Esophagus muscularis mucosa (tissue), 4 donors: ENCODE results near the gene PAXIP1.

Source experiments
- CTCF ChIP-seq, 3 experiments: fragments of 200-600 bp in 2 of 3; fragments of 450-650 bp in 1 of 3; sonication (generic) in 2 of 3; IDR thresholded peaks; one replicate each; pipeline ENCODE4 v1.5.1; 2017 to 2019; ENCODE audit warnings: antibody characterized with exemption in 3 of 3, mild to moderate bottlenecking in 2 of 3, moderate library complexity in 1 of 3
- EP300 ChIP-seq: sonication (generic); formaldehyde crosslinking; IDR thresholded peaks from one replicate; pipeline ENCODE4 v1.6.1; 2017; ENCODE audit warnings: antibody characterized with exemption
- POLR2A ChIP-seq: fragments of 450-650 bp; IDR thresholded peaks from one replicate; pipeline ENCODE4 v1.6.1; 2017; ENCODE audit warnings: antibody characterized with exemption, moderate library complexity, mild to moderate bottlenecking, low read depth
- POLR2AphosphoS5 ChIP-seq, 2 donors: sonication (generic); formaldehyde crosslinking; IDR thresholded peaks; one replicate each; pipeline ENCODE4 v1.6.1; 2017; ENCODE audit warnings: antibody characterized with exemption in 2 of 2

GRCh38 chr7:154985230-154985629, 17.7 kb downstream of the PAXIP1 start:
- TF ChIP-seq CTCF (IDR thresholded peaks at IDR 0.05) (no peak), EP300 (no peak), POLR2A (no peak), POLR2AphosphoS5 (IDR thresholded peaks at IDR 0.05) (no peak)
